SU-DHL-6 (cell line): ENCODE results near the gene TPST2.

Experiments used
- H2AFZ ChIP-seq: fragments of 200-600 bp; sonication (generic); 2 replicates; pipeline ENCODE4 v1.6.1; 2014; ENCODE audit warnings: low read depth, mild to moderate bottlenecking, moderate library complexity, mixed read lengths, antibody characterized with exemption, low read length; ENCODE audit not compliant: severe bottlenecking
- H3F3A ChIP-seq: fragments of 200-600 bp; shearing (Covaris generic); 2 replicates; pipeline ENCODE4 v1.6.0; 2016; ENCODE audit warnings: antibody characterized with exemption, mild to moderate bottlenecking; ENCODE audit not compliant: insufficient read depth
- H3K27ac ChIP-seq: fragments of 200-600 bp; sonication (generic); 2 replicates; pipeline ENCODE4 v1.5.1; 2016; ENCODE audit warnings: low read depth, mild to moderate bottlenecking, low read length, moderate library complexity, mixed read lengths
- H3K27me3 ChIP-seq: fragments of 200-600 bp; sonication (generic), shearing (Covaris generic); 2 replicates; pipeline ENCODE4 v1.6.0; 2014; ENCODE audit warnings: mild to moderate bottlenecking, low read length
- H3K36me3 ChIP-seq: fragments of 200-600 bp; sonication (generic); 2 replicates; pipeline ENCODE4 v1.6.1; 2014; ENCODE audit warnings: mild to moderate bottlenecking, low read length, mixed read lengths
- H3K4me2 ChIP-seq: fragments of 300-600, 200-600 bp; shearing (Covaris generic), sonication (generic); 2 replicates; pipeline ENCODE4 v1.6.0; 2014; ENCODE audit warnings: low read length, low read depth, mild to moderate bottlenecking; ENCODE audit not compliant: poor library complexity, severe bottlenecking
- H3K4me3 ChIP-seq: fragments of 200-600 bp; sonication (generic); 2 replicates; pipeline ENCODE4 v1.5.1; 2014; ENCODE audit warnings: antibody characterized with exemption, low read length, mild to moderate bottlenecking, mixed read lengths; ENCODE audit not compliant: insufficient read depth, poor library complexity, severe bottlenecking
- H3K79me2 ChIP-seq: fragments of 200-600 bp; sonication (generic); 2 replicates; pipeline ENCODE4 v1.6.1; 2014; ENCODE audit warnings: mild to moderate bottlenecking, low read length, moderate library complexity; ENCODE audit not compliant: insufficient read depth
- H3K9ac ChIP-seq: fragments of 200-600 bp; sonication (generic); 2 replicates; pipeline ENCODE4 v1.7.0; 2014; ENCODE audit warnings: mild to moderate bottlenecking, low read length
- H3K9me2 ChIP-seq: fragments of 200-600 bp; sonication (generic); replicated peaks from 2 replicates; pipeline ENCODE4 v1.6.1; 2014; ENCODE audit warnings: low read length; ENCODE audit not compliant: insufficient read depth
- H3K9me3 ChIP-seq: fragments of 200-600 bp; sonication (generic); 2 replicates; pipeline ENCODE4 v1.6.1; 2014; ENCODE audit warnings: low read length, mixed read lengths; ENCODE audit not compliant: insufficient read depth
- H4K20me1 ChIP-seq: fragments of 200-600 bp; sonication (generic); 2 replicates; pipeline ENCODE4 v1.6.1; 2014; ENCODE audit warnings: low read depth, mild to moderate bottlenecking, antibody characterized with exemption, low read length, moderate library complexity, mixed read lengths
- EZH2phosphoT487 ChIP-seq: fragments of 200-600 bp; sonication (generic), shearing (Covaris generic); conservative IDR thresholded peaks from 2 replicates; pipeline ENCODE4 v1.6.1; 2018; ENCODE audit warnings: mild to moderate bottlenecking, antibody characterized with exemption, low read length, moderate library complexity, mixed read lengths
- TF ChIP-seq, protein P1 (sequence below): fragments of 200-600 bp; sonication (generic); IDR thresholded peaks from one replicate; pipeline ENCODE4 v1.5.1; 2017; ENCODE audit warnings: antibody characterized with exemption, mild to moderate bottlenecking, low read length, moderate library complexity; ENCODE audit not compliant: insufficient read depth, poor library complexity, severe bottlenecking

TPST2 gene

GRCh38 chr22:26608129-26608528 is 18.2 kb upstream of the TPST2 start:
- H3K4me3 ChIP-seq, result no peak overlapping the region
- H3K9me3 ChIP-seq, result no peaks in the 10 kb centered on the region
- no peak for TF ChIP-seq EZH2phosphoT487
- TF ChIP-seq, protein P1, sequence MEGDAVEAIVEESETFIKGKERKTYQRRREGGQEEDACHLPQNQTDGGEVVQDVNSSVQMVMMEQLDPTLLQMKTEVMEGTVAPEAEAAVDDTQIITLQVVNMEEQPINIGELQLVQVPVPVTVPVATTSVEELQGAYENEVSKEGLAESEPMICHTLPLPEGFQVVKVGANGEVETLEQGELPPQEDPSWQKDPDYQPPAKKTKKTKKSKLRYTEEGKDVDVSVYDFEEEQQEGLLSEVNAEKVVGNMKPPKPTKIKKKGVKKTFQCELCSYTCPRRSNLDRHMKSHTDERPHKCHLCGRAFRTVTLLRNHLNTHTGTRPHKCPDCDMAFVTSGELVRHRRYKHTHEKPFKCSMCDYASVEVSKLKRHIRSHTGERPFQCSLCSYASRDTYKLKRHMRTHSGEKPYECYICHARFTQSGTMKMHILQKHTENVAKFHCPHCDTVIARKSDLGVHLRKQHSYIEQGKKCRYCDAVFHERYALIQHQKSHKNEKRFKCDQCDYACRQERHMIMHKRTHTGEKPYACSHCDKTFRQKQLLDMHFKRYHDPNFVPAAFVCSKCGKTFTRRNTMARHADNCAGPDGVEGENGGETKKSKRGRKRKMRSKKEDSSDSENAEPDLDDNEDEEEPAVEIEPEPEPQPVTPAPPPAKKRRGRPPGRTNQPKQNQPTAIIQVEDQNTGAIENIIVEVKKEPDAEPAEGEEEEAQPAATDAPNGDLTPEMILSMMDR, result no peak
- no peaks in the 10 kb centered on the region for H3K27me3 ChIP-seq
- no peak overlapping the region for H3K9ac ChIP-seq
- H3F3A ChIP-seq, result no peaks in the 10 kb centered on the region
- H3K79me2 ChIP-seq, result no peaks in the 10 kb centered on the region
- no peaks in the 10 kb centered on the region for H3K9me2 ChIP-seq
- no peak overlapping the region for H2AFZ ChIP-seq
- no peak overlapping the region for H3K4me2 ChIP-seq
- H3K27ac ChIP-seq, result no peak overlapping the region
- no peaks in the 10 kb centered on the region for H3K36me3 ChIP-seq
- H4K20me1 ChIP-seq, result no peaks in the 10 kb centered on the region

- no peak overlapping the region for H3K27ac ChIP-seq
- no peaks in the 10 kb centered on the region for H3K79me2 ChIP-seq
- H3K27me3 ChIP-seq, result no peaks in the 10 kb centered on the region
- no peaks in the 10 kb centered on the region for H3K9me3 ChIP-seq
- no peaks in the 10 kb centered on the region for H3K9me2 ChIP-seq
- no peak overlapping the region for H3K4me2 ChIP-seq
- no peak for TF ChIP-seq EZH2phosphoT487
- TF ChIP-seq, protein P1, result no peak
- H3K36me3 ChIP-seq, result no peaks in the 10 kb centered on the region
- H3K4me3 ChIP-seq, result no peak overlapping the region
- no peak overlapping the region for H3K9ac ChIP-seq
- H4K20me1 ChIP-seq, result no peaks in the 10 kb centered on the region
- H3F3A ChIP-seq, result no peaks in the 10 kb centered on the region
- no peak overlapping the region for H2AFZ ChIP-seq
Measured at GRCh38 chr22:26606611-26607010, 16.7 kb upstream of the TPST2 start.

- H3K9me3 ChIP-seq, result no peaks in the 10 kb centered on the region
- no peaks in the 10 kb centered on the region for H3K27me3 ChIP-seq
- H3K79me2 ChIP-seq, result no peaks in the 10 kb centered on the region
- no peaks in the 10 kb centered on the region for H4K20me1 ChIP-seq
- H3K9ac ChIP-seq, result no peak overlapping the region
- H3K4me2 ChIP-seq, result no peak overlapping the region
- H2AFZ ChIP-seq, result no peak overlapping the region
- H3F3A ChIP-seq, result no peaks in the 10 kb centered on the region
- TF ChIP-seq, protein P1, result no peak
- no peak for TF ChIP-seq EZH2phosphoT487
- H3K4me3 ChIP-seq, result no peak overlapping the region
- no peak overlapping the region for H3K27ac ChIP-seq
- no peaks in the 10 kb centered on the region for H3K36me3 ChIP-seq
- H3K9me2 ChIP-seq, result no peaks in the 10 kb centered on the region
Measured at GRCh38 chr22:26604368-26604767, 14.4 kb upstream of the TPST2 start.

DNA sequence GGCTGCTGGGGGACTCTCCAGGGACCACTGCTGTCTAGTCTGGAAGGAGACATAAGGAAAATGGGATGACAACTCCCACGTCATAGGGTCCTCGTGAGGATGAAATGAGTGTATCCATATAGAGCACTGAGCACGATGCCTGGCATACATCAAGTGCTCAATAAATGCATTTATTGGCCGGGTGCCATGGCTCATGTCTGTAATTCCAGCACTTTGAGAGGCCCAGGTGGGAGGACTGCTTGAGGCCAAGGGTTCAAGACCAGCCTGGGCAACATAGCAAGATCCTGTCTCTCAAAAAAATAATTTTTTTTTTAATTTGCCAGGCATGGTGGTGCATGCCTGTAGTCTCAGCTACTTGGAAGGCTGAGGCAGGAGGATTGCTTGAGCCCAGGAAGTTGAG is 12.2 kb upstream of the TPST2 start:
- TF ChIP-seq, protein P1, result no peak
- no peak for TF ChIP-seq EZH2phosphoT487
- H3K9me3 ChIP-seq, result no peaks in the 10 kb centered on the region
- H2AFZ ChIP-seq, result no peak overlapping the region

More for the DNA sequence above, 12.2 kb upstream of the TPST2 start:
- H3K27me3 ChIP-seq, result no peaks in the 10 kb centered on the region
- H3K9me2 ChIP-seq, result no peaks in the 10 kb centered on the region
- H3K27ac ChIP-seq, result no peak overlapping the region
- H3K79me2 ChIP-seq, result no peaks in the 10 kb centered on the region
- H3K4me2 ChIP-seq, result no peak overlapping the region
- no peak overlapping the region for H3K9ac ChIP-seq
- H3F3A ChIP-seq, result no peaks in the 10 kb centered on the region
- no peaks in the 10 kb centered on the region for H3K36me3 ChIP-seq
- no peak overlapping the region for H3K4me3 ChIP-seq
- no peaks in the 10 kb centered on the region for H4K20me1 ChIP-seq
